OCI-LY3 (cell line): Measurements from ENCODE around the gene CD200R1.

Experiments used
- CTCF ChIP-seq: fragments of 200-600, 300-600 bp; sonication (generic); IDR thresholded peaks from 2 replicates; pipeline ENCODE4 v1.5.1; 2014; ENCODE audit warnings: antibody characterized with exemption, low read length, low read depth
- EZH2phosphoT487 ChIP-seq: fragments of 200-600 bp; shearing (Covaris generic); IDR thresholded peaks from 2 replicates; pipeline ENCODE4 v1.6.1; 2018; ENCODE audit warnings: antibody characterized with exemption, mixed run types, low read depth

GRCh38 chr3:112904786-112905185, 70.1 kb downstream of the CD200R1 start:
- no peak for TF ChIP-seq CTCF
- no peak for TF ChIP-seq EZH2phosphoT487
